ENCODE measurements around the gene POLR1A. TPM values are rescaled to one million over a fixed set of nuclear protein-coding genes. Genes with fewer than 3 reads are reported as not detected.

The POLR1A gene
- total RNA-seq, 1 experiment from 2014 or later = 62.7 TPM

DNA sequence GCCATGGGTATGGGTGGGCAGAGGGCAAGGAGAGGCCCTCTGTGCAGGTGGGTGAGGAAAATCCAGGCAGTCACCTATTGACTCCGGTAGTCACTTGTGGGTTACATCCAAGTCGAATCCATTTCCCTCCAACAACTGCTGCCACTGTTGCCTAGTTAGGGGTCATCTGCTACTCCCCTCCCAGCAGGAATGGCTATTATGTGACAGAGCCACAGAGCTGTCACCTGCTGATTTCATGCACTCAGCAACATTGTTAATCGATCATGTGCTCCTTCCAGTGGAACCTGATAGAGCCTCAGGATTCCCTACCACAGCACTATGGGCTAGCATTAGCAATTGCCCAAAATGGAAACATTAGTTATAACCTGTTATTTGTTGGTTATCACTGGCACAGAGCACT is 31.4 kb downstream of the POLR1A start:
- H3K14ac ChIP-seq (ENCODE audit: insufficient read depth, low read length) = no peak overlapping the region
- no peaks in the 10 kb centered on the region for H3K4me1 ChIP-seq (ENCODE audit: insufficient read depth, low read length)
- no peak overlapping the region for H3K4ac ChIP-seq (ENCODE audit: low read depth, low read length)
- H3K18ac ChIP-seq (ENCODE audit: insufficient read length, low read depth, low read length) = no peak overlapping the region
- H2AK5ac ChIP-seq (ENCODE audit: insufficient read length, low read length) = no peak overlapping the region
- no CpG with 5 or more reads among the region's 3 CpGs for WGBS (ENCODE audit: extremely low coverage, insufficient read length, low lambda C conversion rate)
- H3K36me3 Mint-ChIP-seq (ENCODE audit: insufficient read depth in 1 of 3, low read depth in 3 of 3) = peaks cover 63 to 97% (median 89%) of the 10 kb centered on the region in 3 experiments; a peak in 6 of 7 replicates
- H3K27me3 ChIP-seq (ENCODE audit: insufficient read depth, low read length) = no peaks in the 10 kb centered on the region
- no peak overlapping the region for H2BK15ac ChIP-seq (ENCODE audit: low read depth, low read length)
- no peaks in the 10 kb centered on the region for H3K79me2 ChIP-seq (ENCODE audit: insufficient read depth, low read length)
- H3K23me2 ChIP-seq (ENCODE audit: insufficient read length, low read depth, low read length, poor library complexity, severe bottlenecking) = no peaks in the 10 kb centered on the region
- no peak overlapping the region; a peak in 2 of 7 replicates for H3K27ac Mint-ChIP-seq
- H2BK120ac ChIP-seq (ENCODE audit: low read depth, low read length, poor library complexity, severe bottlenecking) = no peak overlapping the region
- H3K23ac ChIP-seq (ENCODE audit: insufficient read length, low read depth, low read length) = no peak overlapping the region
- no peak overlapping the region for H2BK12ac ChIP-seq (ENCODE audit: insufficient read length, low read depth, low read length)
- no peak overlapping the region for H4K91ac ChIP-seq (ENCODE audit: insufficient read length, low read depth, low read length)
- H3K4me1 Mint-ChIP-seq = no peaks in the 10 kb centered on the region
- H4K5ac ChIP-seq (ENCODE audit: insufficient read length, low read depth, low read length) = no peak overlapping the region
- no peak overlapping the region for H2BK20ac ChIP-seq (ENCODE audit: low read depth, low read length, poor library complexity, severe bottlenecking)
- no peaks in the 10 kb centered on the region for H4K20me1 ChIP-seq (ENCODE audit: control insufficient read depth, insufficient read depth, insufficient read length)
- no peak overlapping the region for H4K8ac ChIP-seq (replicated peaks; ENCODE audit: insufficient read length, low read depth, low read length)
- H3T11ph ChIP-seq (ENCODE audit: low read length) = no peak overlapping the region
- H3K4me3 Mint-ChIP-seq = no peak overlapping the region
- TF ChIP-seq, protein P1, sequence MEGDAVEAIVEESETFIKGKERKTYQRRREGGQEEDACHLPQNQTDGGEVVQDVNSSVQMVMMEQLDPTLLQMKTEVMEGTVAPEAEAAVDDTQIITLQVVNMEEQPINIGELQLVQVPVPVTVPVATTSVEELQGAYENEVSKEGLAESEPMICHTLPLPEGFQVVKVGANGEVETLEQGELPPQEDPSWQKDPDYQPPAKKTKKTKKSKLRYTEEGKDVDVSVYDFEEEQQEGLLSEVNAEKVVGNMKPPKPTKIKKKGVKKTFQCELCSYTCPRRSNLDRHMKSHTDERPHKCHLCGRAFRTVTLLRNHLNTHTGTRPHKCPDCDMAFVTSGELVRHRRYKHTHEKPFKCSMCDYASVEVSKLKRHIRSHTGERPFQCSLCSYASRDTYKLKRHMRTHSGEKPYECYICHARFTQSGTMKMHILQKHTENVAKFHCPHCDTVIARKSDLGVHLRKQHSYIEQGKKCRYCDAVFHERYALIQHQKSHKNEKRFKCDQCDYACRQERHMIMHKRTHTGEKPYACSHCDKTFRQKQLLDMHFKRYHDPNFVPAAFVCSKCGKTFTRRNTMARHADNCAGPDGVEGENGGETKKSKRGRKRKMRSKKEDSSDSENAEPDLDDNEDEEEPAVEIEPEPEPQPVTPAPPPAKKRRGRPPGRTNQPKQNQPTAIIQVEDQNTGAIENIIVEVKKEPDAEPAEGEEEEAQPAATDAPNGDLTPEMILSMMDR (conservative IDR thresholded peaks at IDR 0.05) = no peak
- H3K79me1 ChIP-seq (ENCODE audit: insufficient read depth, low read depth, low read length, poor library complexity, severe bottlenecking) = no peaks in the 10 kb centered on the region
- H3K27ac ChIP-seq (ENCODE audit: insufficient read length, low read depth, low read length) = no peak overlapping the region
- H2AFZ ChIP-seq (ENCODE audit: low read length) = no peak overlapping the region
- no peak for DNase-seq
- H3K9me3 Mint-ChIP-seq = peaks cover 0 to 3% of the 10 kb centered on the region in 2 experiments; a peak in 1 of 5 replicates
- no peaks in the 10 kb centered on the region for H3K9me3 ChIP-seq (ENCODE audit: control insufficient read depth, low read depth, low read length)
- H3K56ac ChIP-seq (ENCODE audit: insufficient read length, low read depth, low read length) = no peak overlapping the region
- H3K4me2 ChIP-seq (ENCODE audit: insufficient read depth, insufficient read length, low read length) = no peak overlapping the region
- no peak overlapping the region for H2BK5ac ChIP-seq (ENCODE audit: insufficient read length, low read length)
- H3K9ac ChIP-seq (ENCODE audit: extremely low read depth, insufficient read length, low read length) = no peak overlapping the region
- H3K27me3 Mint-ChIP-seq (ENCODE audit: low read depth) = no peaks in the 10 kb centered on the region
